Right ventricle myocardium superior (tissue), 1 donor: ENCODE data around the gene RET. TPM values are rescaled to one million over a fixed set of nuclear protein-coding genes. Genes with fewer than 3 reads are reported as not detected.

ENCODE experiments used
- ATAC-seq: fragments of 200-7000 bp; cut with Tn5 transposase; one replicate; pipeline ENCODE4 v1.9.1; 2020; ENCODE audit warnings: mild to moderate bottlenecking; ENCODE audit not compliant: poor library complexity
- DNase-seq: peaks from one replicate; pipeline ENCODE4 v3.0.0-alpha.2; 2020
- intact Hi-C: fragments of 100-400 bp; cut with DNase I; formaldehyde crosslinking; loops from one replicate; pipeline ENCODE4 v1.11.2; 2022
- total RNA-seq: library from RNA; stranded (reverse); fragmentation: NEBNext Ultra II Directional; extraction: Animal tissue kit (Norgen Biotek cat#: 25700); gene quantifications from one replicate; pipeline ENCODE4 v1.2.1, GENCODE V29; 2021
- donor health status: DM: no; HTN: yes; CAD: no; lungs with severe emphysema.

RET gene
- total RNA-seq, 1 donor from 2014 or later, result 6.6 TPM

GRCh38 chr10:43071865-43072650 is 4.8 kb upstream of the RET start:
- ATAC-seq, result no peak
- peak; percentile 18 for DNase-seq
- intact Hi-C loops, result loop anchor here (10.0 kb wide), 1 partner anchor 107 kb away; no protein-coding TSS in a partner anchor

GRCh38 chr10:43073191-43073590 is 3.7 kb upstream of the RET start:
- intact Hi-C loops, result loop anchor here (10.0 kb wide), 1 partner anchor 108 kb away; no protein-coding TSS in a partner anchor
- DNase-seq (no peak), ATAC-seq (no peak)

- DNase-seq (peak; percentile 3), ATAC-seq (no peak)
- intact Hi-C loops, result loop anchor here (10.0 kb wide), 1 partner anchor 109 kb away; no protein-coding TSS in a partner anchor
Observed at GRCh38 chr10:43073721-43074120, 3.1 kb upstream of the RET start.

GRCh38 chr10:43074409-43074808 is 2.5 kb upstream of the RET start:
- intact Hi-C loops, result loop anchor here (10.0 kb wide), 1 partner anchor 110 kb away; no protein-coding TSS in a partner anchor
- ATAC-seq (no peak), DNase-seq (peak; percentile 7)

GRCh38 chr10:43074827-43075611 is 1.9 kb upstream of the RET start:
- intact Hi-C loops, result loop anchor here (10.0 kb wide), 1 partner anchor 110 kb away; no protein-coding TSS in a partner anchor
- peak; percentile 17 for DNase-seq
- ATAC-seq, result no peak

DNA sequence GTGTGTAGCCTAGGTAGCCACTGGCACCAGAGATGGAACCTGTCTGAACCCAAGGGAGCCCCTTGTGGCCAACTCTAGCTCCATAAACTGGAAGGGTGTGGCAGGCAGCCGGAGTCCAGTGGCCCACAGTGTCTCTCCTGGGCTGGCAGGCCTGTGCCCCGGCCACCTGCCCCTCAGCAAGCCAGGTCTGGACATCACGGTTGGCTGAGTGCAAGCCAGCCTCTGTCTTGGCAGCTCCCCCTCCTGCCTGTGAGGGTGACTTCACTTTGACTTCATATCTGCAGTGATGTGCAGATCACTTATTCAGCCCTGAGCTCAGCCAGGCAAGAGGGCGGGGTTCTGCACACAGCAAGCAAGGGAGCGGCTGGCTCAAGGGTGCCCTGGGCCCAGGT is 1.3 kb upstream of the RET start:
- intact Hi-C loops, result loop anchor here (10.0 kb wide), 1 partner anchor 111 kb away; no protein-coding TSS in a partner anchor
- ATAC-seq (no peak), DNase-seq (peak; percentile 29)

DNA sequence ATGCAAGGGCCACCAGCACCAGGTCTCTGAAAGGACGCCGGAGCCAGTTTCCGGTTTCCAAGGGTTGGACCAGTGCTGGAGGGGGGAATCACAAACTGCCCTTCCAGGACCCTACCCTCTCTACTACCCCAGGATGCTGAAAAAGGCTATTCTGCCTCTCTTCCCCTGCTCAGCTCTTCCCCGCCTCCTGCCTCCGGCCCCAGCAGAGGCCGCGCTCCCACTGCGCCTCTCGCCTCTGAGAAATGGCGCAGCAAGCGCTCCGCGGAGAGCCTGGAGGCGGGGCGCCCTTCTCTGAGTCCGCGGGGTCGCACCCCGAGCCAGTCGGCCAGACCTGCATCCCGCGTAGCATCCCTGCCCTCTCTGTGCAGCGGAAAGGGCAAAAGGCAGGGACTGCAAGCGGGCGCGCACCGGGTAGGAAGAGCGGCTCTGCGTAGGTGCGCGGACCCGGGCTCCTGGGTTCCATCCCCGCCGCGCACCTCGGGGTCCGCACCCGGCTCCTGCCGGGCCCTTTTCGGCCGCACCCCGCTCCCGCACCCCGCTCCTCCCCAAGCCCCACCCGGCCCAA is 476 bp upstream of the RET start:
- ATAC-seq, result peak; percentile 56

GRCh38 chr10:43077421-43078171 is 727 bp downstream of the RET start:
- intact Hi-C loops, result loop anchor here (10.0 kb wide), 1 partner anchor 113 kb away; no protein-coding TSS in a partner anchor
- DNase-seq (no peak), ATAC-seq (peak; percentile 11)

More for the DNA sequence above, 476 bp upstream of the RET start:
- intact Hi-C loops, result loop anchor here (10.0 kb wide), 1 partner anchor 112 kb away; no protein-coding TSS in a partner anchor
- peak; percentile 52 for DNase-seq

GRCh38 chr10:43078175-43078985 is 1.5 kb downstream of the RET start:
- intact Hi-C loops, result loop anchor here (10.0 kb wide), 1 partner anchor 114 kb away; no protein-coding TSS in a partner anchor
- ATAC-seq (no peak), DNase-seq (no peak)

GRCh38 chr10:43078986-43079273 is 2.1 kb downstream of the RET start:
- peak; percentile 62 for ATAC-seq
- intact Hi-C loops, result loop anchor here (10.0 kb wide), 1 partner anchor 114 kb away; no protein-coding TSS in a partner anchor
- DNase-seq, result peak; percentile 72

DNA sequence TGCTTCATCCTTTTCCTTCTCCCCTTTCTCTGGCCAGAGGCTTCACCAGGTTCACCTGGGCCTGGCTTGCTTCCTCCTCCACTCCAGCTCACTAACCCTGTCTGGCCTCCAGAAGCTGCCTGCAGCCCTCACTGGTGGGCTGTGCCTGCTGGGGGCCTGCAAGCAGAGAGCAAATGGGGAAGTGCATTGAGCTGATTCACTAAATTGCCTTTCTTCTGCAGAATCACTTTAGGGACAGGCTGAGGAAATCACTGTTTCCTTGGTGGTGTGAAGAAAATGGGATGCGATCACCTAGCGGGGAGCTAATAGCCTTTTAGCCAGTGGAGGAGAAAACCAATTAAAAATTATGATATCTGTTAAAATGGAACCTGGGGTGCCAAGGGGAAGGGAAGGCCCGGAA is 3.0 kb downstream of the RET start:
- no peak for ATAC-seq

GRCh38 chr10:43082087-43082486 is 5.2 kb downstream of the RET start:
- ATAC-seq (no peak), DNase-seq (no peak)
- intact Hi-C loops, result no loop called here

More for the DNA sequence above, 3.0 kb downstream of the RET start:
- no peak for DNase-seq
- intact Hi-C loops, result loop anchor here (10.0 kb wide), 1 partner anchor 115 kb away; no protein-coding TSS in a partner anchor

- intact Hi-C loops, result no loop called here
- DNase-seq (no peak), ATAC-seq (no peak)
Observed at GRCh38 chr10:43082746-43083145, 5.9 kb downstream of the RET start.

GRCh38 chr10:43083764-43084163 is 6.9 kb downstream of the RET start:
- ATAC-seq (no peak), DNase-seq (no peak)
- intact Hi-C loops, result no loop called here

- intact Hi-C loops, result no loop called here
Observed at GRCh38 chr10:43084812-43085211, 7.9 kb downstream of the RET start.

GRCh38 chr10:43086321-43086942 is 9.6 kb downstream of the RET start:
- intact Hi-C loops, result no loop called here
- DNase-seq (no peak), ATAC-seq (no peak)

More at GRCh38 chr10:43084812-43085211, 7.9 kb downstream of the RET start:
- DNase-seq, result no peak
- ATAC-seq, result no peak

DNA sequence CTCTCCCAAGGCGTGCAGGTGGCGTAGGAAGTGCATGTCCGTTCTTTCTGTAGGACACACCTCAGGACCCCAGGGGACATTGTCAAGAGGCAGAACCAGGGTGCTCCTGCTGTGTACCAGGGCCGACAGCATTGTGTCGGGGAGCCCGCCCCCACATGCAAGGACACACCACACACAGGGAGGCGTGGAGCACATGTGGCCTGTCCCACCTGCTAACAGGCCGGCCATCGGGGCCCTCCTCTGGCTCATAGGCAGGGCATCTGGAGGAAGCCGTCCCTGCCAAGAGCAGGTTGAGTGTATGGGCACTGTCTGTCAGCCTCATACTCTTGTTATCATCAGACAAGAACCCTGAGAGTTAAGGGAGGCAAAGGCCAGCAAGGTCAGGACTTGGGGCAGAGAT is 12.7 kb downstream of the RET start:
- no peak for DNase-seq
- intact Hi-C loops, result no loop called here
- ATAC-seq, result no peak
